ENCODE measurements around the gene CRYZ. TPM values are rescaled to one million over a fixed set of nuclear protein-coding genes. Genes with fewer than 3 reads are reported as not detected.

The CRYZ gene
- total and polyA plus RNA-seq, 2 of the 8 experiments (the other 6 are each of a cell fraction or from before 2014, with no cell fraction given), result 20.5 to 43.8 TPM

GRCh38 chr1:74715236-74715502 is 17.7 kb downstream of the CRYZ start:
- no peak overlapping the region for H3K27ac ChIP-seq (ENCODE audit: low read depth, low read length)
- DNase-seq (ENCODE audit: low read depth in 1 of 2, low spot score in 2 of 2), result no peak
- H2BK120ac ChIP-seq (replicated peaks; ENCODE audit: low read depth, low read length), result no peak overlapping the region
- H3K36me3 ChIP-seq (ENCODE audit: control insufficient read depth in 2 of 4, insufficient read depth in 4 of 4, low read length in 3 of 4), result peaks cover 0 to 6% (median 2%) of the 10 kb centered on the region in 4 experiments; a peak in 2 of 8 replicates
- H3K23ac ChIP-seq (ENCODE audit: insufficient read length), result no peak overlapping the region
- H4K8ac ChIP-seq (ENCODE audit: extremely low read depth, insufficient read depth, low read length), result no peak overlapping the region
- H2BK20ac ChIP-seq (ENCODE audit: low read length), result no peak overlapping the region
- no peak overlapping the region for H3K4ac ChIP-seq (replicated peaks; ENCODE audit: insufficient read length, low read depth, low read length)
- no peak overlapping the region for H3K9ac ChIP-seq (replicated peaks in 1 of 4; ENCODE audit: extremely low read depth in 1 of 4, low read depth in 3 of 4, low read length in 3 of 4)
- no peak overlapping the region for H2BK5ac ChIP-seq (ENCODE audit: low read depth, low read length)
- H4K91ac ChIP-seq (replicated peaks; ENCODE audit: insufficient read length, low read length), result no peak overlapping the region
- no peak overlapping the region for H2AK5ac ChIP-seq (ENCODE audit: low read depth, low read length)
- POLR2A ChIA-PET (ENCODE audit: partially characterized antibody), result no interaction called here
- no peak overlapping the region for H2AFZ ChIP-seq (ENCODE audit: low read length)
- H3K4me1 ChIP-seq (replicated peaks in 1 of 4; ENCODE audit: control insufficient read depth in 3 of 4, insufficient read depth in 4 of 4, low read length in 3 of 4), result no peaks in the 10 kb centered on the region
- H3K23me2 ChIP-seq (ENCODE audit: low read depth, low read length), result no peaks in the 10 kb centered on the region
- no peak for FAIRE-seq
- peaks cover 0 to 2% of the 10 kb centered on the region in 2 experiments for H4K20me1 ChIP-seq (replicated peaks in 1 of 2; ENCODE audit: control insufficient read depth in 1 of 2, insufficient read depth in 2 of 2, low read length in 2 of 2)
- H3K4me2 ChIP-seq (ENCODE audit: insufficient read depth in 1 of 2, low read depth in 2 of 2, low read length in 2 of 2), result no peak overlapping the region
- H2BK12ac ChIP-seq (ENCODE audit: low read depth, low read length), result no peak overlapping the region
- H3K18ac ChIP-seq (ENCODE audit: extremely low read depth, low read length), result no peak overlapping the region
- TF ChIP-seq FOSL1 (IDR thresholded peaks at IDR 0.05; ENCODE audit: insufficient read depth, low read depth, low read length), result no peak
- TF ChIP-seq JUND (IDR thresholded peaks at IDR 0.05; ENCODE audit: low read length), result no peak
- TF ChIP-seq SRF (IDR thresholded peaks at IDR 0.05; ENCODE audit: low read depth, low read length), result no peak
- no peak for TF ChIP-seq TCF12 (IDR thresholded peaks at IDR 0.05; ENCODE audit: low read depth, low read length)
- no peak for TF ChIP-seq CBX5 (IDR thresholded peaks at IDR 0.05; ENCODE audit: low read depth, low read length)
- TF ChIP-seq ZNF274 (IDR thresholded peaks at IDR 0.05; ENCODE audit: borderline replicate concordance, extremely low read depth, low read length), result no peak
- 81% methylated on average over 1 of the region's 1 CpG; no CpG with 5 or more reads in 1 of the 2 experiments for WGBS, 2 experiments (ENCODE audit: extremely low coverage in 1 of 2, insufficient coverage in 1 of 2, insufficient read length in 1 of 2, insufficient replicate concordance in 2 of 2, low coverage in 1 of 2, low lambda C conversion rate in 2 of 2, missing lambda C conversion rate in 1 of 2)
- H2BK15ac ChIP-seq (ENCODE audit: low read length), result no peak overlapping the region
- H4K5ac ChIP-seq (ENCODE audit: insufficient read length, low read depth, low read length), result no peak overlapping the region
- no peaks in the 10 kb centered on the region for H3K79me1 ChIP-seq (ENCODE audit: low read depth, low read length)
- H3K27me3 ChIP-seq (replicated peaks in 1 of 4; ENCODE audit: control insufficient read depth in 3 of 4, extremely low read depth in 1 of 4, insufficient read depth in 3 of 4, low read length in 3 of 4), result no peaks in the 10 kb centered on the region
- H3K9me3 ChIP-seq (ENCODE audit: insufficient read depth in 2 of 2, low read depth in 1 of 2, low read length in 1 of 2), result no peaks in the 10 kb centered on the region
- no peak overlapping the region for H3K56ac ChIP-seq (replicated peaks; ENCODE audit: insufficient read length, low read depth, low read length)
- no peak overlapping the region for H3K4me3 ChIP-seq (ENCODE audit: extremely low read depth in 1 of 4, insufficient read depth in 2 of 4, low read depth in 3 of 4, low read length in 4 of 4)
- H3K14ac ChIP-seq (ENCODE audit: insufficient read length), result no peak overlapping the region
- no peaks in the 10 kb centered on the region for H3K79me2 ChIP-seq (ENCODE audit: control insufficient read depth in 1 of 2, insufficient read depth in 2 of 2, low read length in 2 of 2)
- CTCF ChIA-PET (ENCODE audit: partially characterized antibody), result no interaction called here
